ENCODE data around the gene LYG1. TPM values are rescaled to one million over a fixed set of nuclear protein-coding genes. Genes with fewer than 3 reads are reported as not detected.
"Not testable (repeated sequence)": the region's sequence is repeated elsewhere in the genome, so short reads cannot be mapped to it uniquely, and the experiment has no call there.

LYG1 gene
- under 1 TPM in 1 of 4 donors, not detected in 3; 0.95 TPM for total RNA-seq

GRCh38 chr2:99301097-99301496 is at the start of gene LYG1:
Gene LYG1, minus strand, starts transcription at chr2:99301197. Its CDS starts 5,527 bp downstream, at chr2:99295670.
- H3K36me3 ChIP-seq: peaks cover 0 to 24% (median 0%) of the 10 kb centered on the region in 3 donors
- H3K27me3 ChIP-seq; DNase-seq; H3K9me3 ChIP-seq; H3K4me1 ChIP-seq; H3K4me3 ChIP-seq; H3K27ac ChIP-seq; intact Hi-C loops (cut with DNase I): not testable (repeated sequence)
- WGBS, 2 donors: 85 to 93% methylated on average over 2 of the region's 2 CpGs

- no peak overlapping the region for H3K4me3 ChIP-seq
- no peaks in the 10 kb centered on the region for H3K9me3 ChIP-seq
- H3K27me3 ChIP-seq: no peaks in the 10 kb centered on the region
- no peaks in the 10 kb centered on the region for H3K36me3 ChIP-seq
- no peak overlapping the region for H3K27ac ChIP-seq
- no peak for DNase-seq
- intact Hi-C loops (cut with DNase I): no loop called here
- peaks cover 0 to 7% (median 0%) of the 10 kb centered on the region in 3 donors for H3K4me1 ChIP-seq
- no peak for TF ChIP-seq CTCF (IDR thresholded peaks at IDR 0.05)
- TF ChIP-seq POLR2A (IDR thresholded peaks at IDR 0.05): no peak
Observed at GRCh38 chr2:99350194-99350593, 49.2 kb upstream of the LYG1 start.

GRCh38 chr2:99348173-99348572 is 47.2 kb upstream of the LYG1 start:
- WGBS, 2 donors: 65 to 89% methylated on average over 3 of the region's 3 CpGs
- TF ChIP-seq POLR2A (IDR thresholded peaks at IDR 0.05) (no peak), CTCF (IDR thresholded peaks at IDR 0.05) (no peak)
- intact Hi-C loops (cut with DNase I): no loop called here
- no peak overlapping the region for H3K4me3 ChIP-seq
- H3K27me3 ChIP-seq: no peaks in the 10 kb centered on the region
- H3K27ac ChIP-seq: no peak overlapping the region
- H3K9me3 ChIP-seq: no peaks in the 10 kb centered on the region
- no peaks in the 10 kb centered on the region for H3K36me3 ChIP-seq
- no peak for DNase-seq
- H3K4me1 ChIP-seq: peaks cover 0 to 7% (median 0%) of the 10 kb centered on the region in 3 donors

GRCh38 chr2:99346218-99346617 is 45.2 kb upstream of the LYG1 start:
- H3K36me3 ChIP-seq: no peaks in the 10 kb centered on the region
- no peak overlapping the region for H3K4me3 ChIP-seq
- H3K27me3 ChIP-seq: no peaks in the 10 kb centered on the region
- no peak for DNase-seq
- H3K4me1 ChIP-seq: peaks cover under 1 to 10% (median 4%) of the 10 kb centered on the region in 3 donors
- TF ChIP-seq POLR2A (IDR thresholded peaks at IDR 0.05): no peak
- TF ChIP-seq CTCF (IDR thresholded peaks at IDR 0.05): no peak
- H3K9me3 ChIP-seq: no peaks in the 10 kb centered on the region
- intact Hi-C loops (cut with DNase I): no loop called here
- H3K27ac ChIP-seq: no peak overlapping the region

GRCh38 chr2:99345446-99345845 is 44.4 kb upstream of the LYG1 start:
- DNase-seq; H3K9me3 ChIP-seq; H3K36me3 ChIP-seq; intact Hi-C loops (cut with DNase I); H3K27me3 ChIP-seq; H3K27ac ChIP-seq; H3K4me3 ChIP-seq: not testable (repeated sequence)
- H3K4me1 ChIP-seq: peaks cover 4 to 17% (median 7%) of the 10 kb centered on the region in 3 donors
- 84 to 88% methylated on average over 7 of the region's 7 CpGs for WGBS, 2 donors

GRCh38 chr2:99342536-99342935 is 41.5 kb upstream of the LYG1 start:
- H3K9me3 ChIP-seq: no peaks in the 10 kb centered on the region
- H3K4me1 ChIP-seq: peaks cover 4 to 36% (median 21%) of the 10 kb centered on the region in 3 donors
- no peaks in the 10 kb centered on the region for H3K27me3 ChIP-seq
- H3K36me3 ChIP-seq: no peaks in the 10 kb centered on the region
- no peak for DNase-seq
- TF ChIP-seq CTCF (IDR thresholded peaks at IDR 0.05): no peak
- TF ChIP-seq POLR2A (IDR thresholded peaks at IDR 0.05): no peak
- intact Hi-C loops (cut with DNase I): no loop called here
- 95 to 96% methylated on average over 2 of the region's 2 CpGs for WGBS, 2 donors
- no peak overlapping the region for H3K4me3 ChIP-seq
- no peak overlapping the region for H3K27ac ChIP-seq

All from esophagus squamous epithelium (tissue), 5 donors.